ENCODE data around the gene SKI. TPM values are rescaled to one million over a fixed set of nuclear protein-coding genes. Genes with fewer than 3 reads are reported as not detected.
A peak's percentile ranks its signal among the peaks of the same experiment; 100 is the strongest.

Gene SKI
- total and polyA plus RNA-seq, 9 of the 15 experiments (the other 6 are each of a cell fraction or from before 2014, with no cell fraction given) = 0.10 to 60.5 (median 4.6) TPM

DNA sequence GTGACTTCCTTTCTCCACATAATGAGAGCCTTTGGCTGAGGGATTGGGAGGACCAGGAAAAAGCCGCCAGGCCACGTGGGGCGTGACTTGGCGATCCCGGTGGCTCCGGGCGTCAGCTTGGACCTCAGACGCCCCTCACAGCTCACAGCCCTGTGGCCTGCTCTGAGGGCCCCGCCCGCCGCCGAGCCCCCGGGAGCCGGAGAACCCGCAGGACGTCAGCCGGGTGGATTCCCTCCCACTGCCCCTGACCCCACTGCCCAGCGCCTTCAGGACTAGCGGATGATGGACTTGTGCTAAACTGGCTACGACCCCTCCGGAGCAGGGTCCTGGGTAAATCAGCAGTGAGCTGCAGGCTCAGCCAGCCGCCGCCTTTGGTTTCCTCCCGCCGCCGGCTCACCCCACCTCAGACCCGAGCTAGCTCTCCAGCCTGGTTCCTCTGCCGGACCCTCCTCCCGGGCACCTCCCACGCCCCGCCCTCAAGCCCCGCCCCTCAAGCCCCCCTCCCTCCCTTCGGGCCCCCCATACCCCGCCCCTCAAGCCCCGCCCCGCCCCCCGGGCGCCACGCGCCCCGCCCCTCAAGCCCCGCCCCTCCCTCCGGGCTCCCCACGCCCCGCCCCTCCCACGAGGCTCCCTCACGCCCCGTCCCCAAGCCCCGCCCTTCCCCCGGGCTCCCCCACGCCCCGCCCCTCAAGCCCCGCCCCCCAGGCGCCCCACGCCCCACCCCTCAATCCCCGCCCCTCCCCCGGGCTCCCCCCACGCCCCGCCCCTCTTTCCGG is 23.5 kb upstream of the SKI start (continued):
- TF ChIP-seq, protein P1, sequence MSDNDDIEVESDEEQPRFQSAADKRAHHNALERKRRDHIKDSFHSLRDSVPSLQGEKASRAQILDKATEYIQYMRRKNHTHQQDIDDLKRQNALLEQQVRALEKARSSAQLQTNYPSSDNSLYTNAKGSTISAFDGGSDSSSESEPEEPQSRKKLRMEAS (CRISPR knock-in tag; IDR thresholded peaks at IDR 0.05) = peak; percentile 67; the same call in 1 of the 2 replicates
- TF ChIP-seq POLR2AphosphoS5 (IDR thresholded peaks at IDR 0.05; ENCODE audit: control insufficient read depth, insufficient read depth, low read depth, low read length) (0 out of 2 replicates have a peak, but pooled peaks have one; percentile 41), YY1 (IDR thresholded peaks at IDR 0.05; ENCODE audit: borderline replicate concordance in 1 of 3, control insufficient read depth in 1 of 3, extremely low read depth in 1 of 3, insufficient read depth in 3 of 3, insufficient read length in 1 of 3, insufficient replicate concordance in 2 of 3, low read depth in 1 of 3, low read length in 2 of 3) (peak in 1 of 3 experiments; percentile 6), ZNF696 (CRISPR knock-in tag; conservative IDR thresholded peaks at IDR 0.05) (no peak), EP400 (IDR thresholded peaks at IDR 0.05) (no peak), L3MBTL2 (IDR thresholded peaks at IDR 0.05) (0 out of 2 replicates have a peak, but pooled peaks have one; percentile 28)
- TF ChIP-seq, protein P2, sequence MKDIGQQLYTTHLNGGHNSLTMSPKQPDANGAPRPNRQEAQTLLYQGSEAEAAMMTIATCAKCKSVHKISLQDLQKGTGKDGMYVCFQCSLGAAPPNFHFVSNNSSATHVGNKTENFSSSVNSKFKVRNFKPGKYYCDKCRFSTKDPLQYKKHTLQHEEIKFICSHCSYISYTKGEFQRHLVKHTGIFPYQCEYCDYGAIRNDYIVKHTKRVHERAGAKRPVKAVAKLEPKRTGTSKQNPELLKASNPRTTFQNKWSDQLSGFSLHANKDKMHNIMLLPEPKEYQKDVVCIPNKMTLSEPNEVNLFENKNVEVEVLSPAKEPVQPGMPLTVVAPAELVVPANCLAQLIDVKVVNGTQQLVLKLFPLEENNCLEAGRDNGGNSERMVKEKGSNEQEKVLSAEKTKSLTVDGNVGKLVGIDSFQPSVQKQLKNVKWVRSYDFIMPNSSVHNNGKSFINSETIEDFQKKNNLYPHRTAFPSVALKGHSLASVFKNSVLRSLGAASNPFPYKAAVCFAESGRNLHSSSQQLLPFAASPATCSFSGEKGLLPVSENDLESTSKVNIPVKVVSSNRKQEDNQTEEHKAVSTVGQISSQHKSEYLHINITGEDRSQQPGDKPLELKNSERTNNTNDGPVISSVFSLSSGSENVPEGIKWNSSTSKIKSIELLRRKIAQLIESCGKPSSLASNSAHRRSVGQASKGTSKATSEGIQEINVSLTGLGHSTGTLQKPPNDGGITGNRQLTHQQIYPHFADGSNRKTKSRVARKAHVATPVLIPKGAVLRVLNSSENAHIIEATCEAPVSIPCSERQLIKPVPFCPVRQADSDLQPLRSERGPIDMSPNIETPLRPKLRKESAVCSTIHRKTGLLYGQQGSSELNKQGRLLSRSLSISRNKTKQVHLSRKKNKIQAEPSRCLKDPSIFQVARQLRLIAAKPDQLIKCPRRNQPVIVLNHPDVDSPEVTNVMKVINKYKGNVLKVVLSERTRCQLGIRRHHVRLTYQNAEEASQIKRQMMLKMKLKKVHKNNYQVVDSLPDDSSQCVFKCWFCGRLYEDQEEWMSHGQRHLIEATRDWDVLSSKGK (CRISPR knock-in tag; IDR thresholded peaks at IDR 0.05) = no peak
- TF ChIP-seq, protein P3, sequence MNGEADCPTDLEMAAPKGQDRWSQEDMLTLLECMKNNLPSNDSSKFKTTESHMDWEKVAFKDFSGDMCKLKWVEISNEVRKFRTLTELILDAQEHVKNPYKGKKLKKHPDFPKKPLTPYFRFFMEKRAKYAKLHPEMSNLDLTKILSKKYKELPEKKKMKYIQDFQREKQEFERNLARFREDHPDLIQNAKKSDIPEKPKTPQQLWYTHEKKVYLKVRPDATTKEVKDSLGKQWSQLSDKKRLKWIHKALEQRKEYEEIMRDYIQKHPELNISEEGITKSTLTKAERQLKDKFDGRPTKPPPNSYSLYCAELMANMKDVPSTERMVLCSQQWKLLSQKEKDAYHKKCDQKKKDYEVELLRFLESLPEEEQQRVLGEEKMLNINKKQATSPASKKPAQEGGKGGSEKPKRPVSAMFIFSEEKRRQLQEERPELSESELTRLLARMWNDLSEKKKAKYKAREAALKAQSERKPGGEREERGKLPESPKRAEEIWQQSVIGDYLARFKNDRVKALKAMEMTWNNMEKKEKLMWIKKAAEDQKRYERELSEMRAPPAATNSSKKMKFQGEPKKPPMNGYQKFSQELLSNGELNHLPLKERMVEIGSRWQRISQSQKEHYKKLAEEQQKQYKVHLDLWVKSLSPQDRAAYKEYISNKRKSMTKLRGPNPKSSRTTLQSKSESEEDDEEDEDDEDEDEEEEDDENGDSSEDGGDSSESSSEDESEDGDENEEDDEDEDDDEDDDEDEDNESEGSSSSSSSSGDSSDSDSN (IDR thresholded peaks at IDR 0.05; ENCODE audit: borderline replicate concordance in 1 of 2, low read depth in 2 of 2, low read length in 2 of 2) = 0 out of 4 replicates have a peak, but pooled peaks of 1 of the 2 experiments have one; percentile 44
- TF ChIP-seq, protein P4, sequence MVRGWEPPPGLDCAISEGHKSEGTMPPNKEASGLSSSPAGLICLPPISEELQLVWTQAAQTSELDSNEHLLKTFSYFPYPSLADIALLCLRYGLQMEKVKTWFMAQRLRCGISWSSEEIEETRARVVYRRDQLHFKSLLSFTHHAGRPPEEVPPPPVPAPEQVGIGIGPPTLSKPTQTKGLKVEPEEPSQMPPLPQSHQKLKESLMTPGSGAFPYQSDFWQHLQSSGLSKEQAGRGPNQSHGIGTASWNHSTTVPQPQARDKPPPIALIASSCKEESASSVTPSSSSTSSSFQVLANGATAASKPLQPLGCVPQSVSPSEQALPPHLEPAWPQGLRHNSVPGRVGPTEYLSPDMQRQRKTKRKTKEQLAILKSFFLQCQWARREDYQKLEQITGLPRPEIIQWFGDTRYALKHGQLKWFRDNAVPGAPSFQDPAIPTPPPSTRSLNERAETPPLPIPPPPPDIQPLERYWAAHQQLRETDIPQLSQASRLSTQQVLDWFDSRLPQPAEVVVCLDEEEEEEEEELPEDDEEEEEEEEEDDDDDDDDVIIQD (CRISPR knock-in tag; IDR thresholded peaks at IDR 0.05) = no peak
- TF ChIP-seq, protein P5, sequence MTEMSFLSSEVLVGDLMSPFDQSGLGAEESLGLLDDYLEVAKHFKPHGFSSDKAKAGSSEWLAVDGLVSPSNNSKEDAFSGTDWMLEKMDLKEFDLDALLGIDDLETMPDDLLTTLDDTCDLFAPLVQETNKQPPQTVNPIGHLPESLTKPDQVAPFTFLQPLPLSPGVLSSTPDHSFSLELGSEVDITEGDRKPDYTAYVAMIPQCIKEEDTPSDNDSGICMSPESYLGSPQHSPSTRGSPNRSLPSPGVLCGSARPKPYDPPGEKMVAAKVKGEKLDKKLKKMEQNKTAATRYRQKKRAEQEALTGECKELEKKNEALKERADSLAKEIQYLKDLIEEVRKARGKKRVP (CRISPR knock-in tag; IDR thresholded peaks at IDR 0.05) = no peak
- TF ChIP-seq, protein P6, sequence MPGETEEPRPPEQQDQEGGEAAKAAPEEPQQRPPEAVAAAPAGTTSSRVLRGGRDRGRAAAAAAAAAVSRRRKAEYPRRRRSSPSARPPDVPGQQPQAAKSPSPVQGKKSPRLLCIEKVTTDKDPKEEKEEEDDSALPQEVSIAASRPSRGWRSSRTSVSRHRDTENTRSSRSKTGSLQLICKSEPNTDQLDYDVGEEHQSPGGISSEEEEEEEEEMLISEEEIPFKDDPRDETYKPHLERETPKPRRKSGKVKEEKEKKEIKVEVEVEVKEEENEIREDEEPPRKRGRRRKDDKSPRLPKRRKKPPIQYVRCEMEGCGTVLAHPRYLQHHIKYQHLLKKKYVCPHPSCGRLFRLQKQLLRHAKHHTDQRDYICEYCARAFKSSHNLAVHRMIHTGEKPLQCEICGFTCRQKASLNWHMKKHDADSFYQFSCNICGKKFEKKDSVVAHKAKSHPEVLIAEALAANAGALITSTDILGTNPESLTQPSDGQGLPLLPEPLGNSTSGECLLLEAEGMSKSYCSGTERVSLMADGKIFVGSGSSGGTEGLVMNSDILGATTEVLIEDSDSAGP (CRISPR knock-in tag; IDR thresholded peaks at IDR 0.05) = no peak
- TF ChIP-seq, protein P7, sequence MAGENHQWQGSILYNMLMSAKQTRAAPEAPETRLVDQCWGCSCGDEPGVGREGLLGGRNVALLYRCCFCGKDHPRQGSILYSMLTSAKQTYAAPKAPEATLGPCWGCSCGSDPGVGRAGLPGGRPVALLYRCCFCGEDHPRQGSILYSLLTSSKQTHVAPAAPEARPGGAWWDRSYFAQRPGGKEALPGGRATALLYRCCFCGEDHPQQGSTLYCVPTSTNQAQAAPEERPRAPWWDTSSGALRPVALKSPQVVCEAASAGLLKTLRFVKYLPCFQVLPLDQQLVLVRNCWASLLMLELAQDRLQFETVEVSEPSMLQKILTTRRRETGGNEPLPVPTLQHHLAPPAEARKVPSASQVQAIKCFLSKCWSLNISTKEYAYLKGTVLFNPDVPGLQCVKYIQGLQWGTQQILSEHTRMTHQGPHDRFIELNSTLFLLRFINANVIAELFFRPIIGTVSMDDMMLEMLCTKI (IDR thresholded peaks at IDR 0.05; ENCODE audit: partially characterized antibody) = no peak

Data from K562 (cell line).